Measurements from ENCODE around the gene BBS9. TPM values are rescaled to one million over a fixed set of nuclear protein-coding genes. Genes with fewer than 3 reads are reported as not detected.

Gene BBS9
- total RNA-seq, 1 donor from 2014 or later: 28.4 TPM

- DNase-seq (no peak), ATAC-seq (no peak)
- TF ChIP-seq, protein P1, sequence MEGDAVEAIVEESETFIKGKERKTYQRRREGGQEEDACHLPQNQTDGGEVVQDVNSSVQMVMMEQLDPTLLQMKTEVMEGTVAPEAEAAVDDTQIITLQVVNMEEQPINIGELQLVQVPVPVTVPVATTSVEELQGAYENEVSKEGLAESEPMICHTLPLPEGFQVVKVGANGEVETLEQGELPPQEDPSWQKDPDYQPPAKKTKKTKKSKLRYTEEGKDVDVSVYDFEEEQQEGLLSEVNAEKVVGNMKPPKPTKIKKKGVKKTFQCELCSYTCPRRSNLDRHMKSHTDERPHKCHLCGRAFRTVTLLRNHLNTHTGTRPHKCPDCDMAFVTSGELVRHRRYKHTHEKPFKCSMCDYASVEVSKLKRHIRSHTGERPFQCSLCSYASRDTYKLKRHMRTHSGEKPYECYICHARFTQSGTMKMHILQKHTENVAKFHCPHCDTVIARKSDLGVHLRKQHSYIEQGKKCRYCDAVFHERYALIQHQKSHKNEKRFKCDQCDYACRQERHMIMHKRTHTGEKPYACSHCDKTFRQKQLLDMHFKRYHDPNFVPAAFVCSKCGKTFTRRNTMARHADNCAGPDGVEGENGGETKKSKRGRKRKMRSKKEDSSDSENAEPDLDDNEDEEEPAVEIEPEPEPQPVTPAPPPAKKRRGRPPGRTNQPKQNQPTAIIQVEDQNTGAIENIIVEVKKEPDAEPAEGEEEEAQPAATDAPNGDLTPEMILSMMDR (IDR thresholded peaks at IDR 0.05): no peak
- H3K36me3 ChIP-seq: no peaks in the 10 kb centered on the region
- no peaks in the 10 kb centered on the region for H3K4me1 ChIP-seq
- no peaks in the 10 kb centered on the region for H3K27me3 ChIP-seq (ENCODE audit: low read depth)
- H3K27ac ChIP-seq: no peak overlapping the region
- no peak overlapping the region for H3K4me3 ChIP-seq
- H3K9me3 ChIP-seq: no peaks in the 10 kb centered on the region
- intact Hi-C loops (cut with DNase I): no loop called here
These were observed 61.4 kb downstream of the BBS9 start for GRCh38 chr7:33190688-33191304.

- Histone ChIP-seq H3K4me3 (no peak overlapping the region), H3K27ac (no peak overlapping the region), H3K9me3 (no peaks in the 10 kb centered on the region)
These were observed 62.0 kb downstream of the BBS9 start for GRCh38 chr7:33191340-33191739.

DNA sequence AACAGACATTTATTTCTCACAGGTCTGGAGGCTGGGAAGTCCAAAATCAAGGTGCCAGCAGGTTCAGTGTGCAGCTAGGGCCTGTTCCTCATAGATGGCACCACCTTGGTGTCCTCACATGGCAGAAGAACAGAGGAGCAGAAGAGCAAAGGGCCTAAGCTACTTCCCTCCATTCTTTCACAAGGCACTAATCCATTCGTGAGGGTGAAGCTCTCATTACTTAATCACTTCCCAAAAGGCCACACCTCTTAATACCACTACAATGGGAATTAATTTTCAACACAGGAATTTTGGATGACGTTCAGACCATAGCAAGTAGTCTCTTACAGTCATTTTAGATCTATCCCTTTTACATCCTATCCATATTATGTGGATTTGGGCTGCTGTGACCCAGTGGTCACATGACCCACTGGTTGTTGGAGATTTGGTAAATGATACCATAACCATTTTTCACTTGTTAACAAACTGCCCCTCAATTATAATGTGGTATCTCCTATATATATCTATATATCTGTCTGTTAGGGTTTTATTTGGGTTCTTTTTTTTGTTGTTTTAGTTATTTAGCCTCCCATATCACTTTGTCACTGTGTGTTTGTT is 63.4 kb downstream of the BBS9 start:
- Histone ChIP-seq H3K27me3 (ENCODE audit: low read depth) (no peaks in the 10 kb centered on the region), H3K27ac (no peak overlapping the region), H3K9me3 (no peaks in the 10 kb centered on the region), H3K4me3 (no peak overlapping the region), H3K36me3 (no peaks in the 10 kb centered on the region), H3K4me1 (no peaks in the 10 kb centered on the region)
- DNase-seq (no peak), ATAC-seq (no peak)
- TF ChIP-seq, protein P1 (IDR thresholded peaks at IDR 0.05): no peak
- intact Hi-C loops (cut with DNase I): no loop called here

More at GRCh38 chr7:33191340-33191739, 62.0 kb downstream of the BBS9 start:
- ATAC-seq (peak; percentile 62 to 65), DNase-seq (no peak)
- H3K36me3 ChIP-seq: no peaks in the 10 kb centered on the region
- H3K27me3 ChIP-seq (ENCODE audit: low read depth): no peaks in the 10 kb centered on the region
- intact Hi-C loops (cut with DNase I): no loop called here
- TF ChIP-seq, protein P1 (IDR thresholded peaks at IDR 0.05): no peak
- no peaks in the 10 kb centered on the region for H3K4me1 ChIP-seq

DNA sequence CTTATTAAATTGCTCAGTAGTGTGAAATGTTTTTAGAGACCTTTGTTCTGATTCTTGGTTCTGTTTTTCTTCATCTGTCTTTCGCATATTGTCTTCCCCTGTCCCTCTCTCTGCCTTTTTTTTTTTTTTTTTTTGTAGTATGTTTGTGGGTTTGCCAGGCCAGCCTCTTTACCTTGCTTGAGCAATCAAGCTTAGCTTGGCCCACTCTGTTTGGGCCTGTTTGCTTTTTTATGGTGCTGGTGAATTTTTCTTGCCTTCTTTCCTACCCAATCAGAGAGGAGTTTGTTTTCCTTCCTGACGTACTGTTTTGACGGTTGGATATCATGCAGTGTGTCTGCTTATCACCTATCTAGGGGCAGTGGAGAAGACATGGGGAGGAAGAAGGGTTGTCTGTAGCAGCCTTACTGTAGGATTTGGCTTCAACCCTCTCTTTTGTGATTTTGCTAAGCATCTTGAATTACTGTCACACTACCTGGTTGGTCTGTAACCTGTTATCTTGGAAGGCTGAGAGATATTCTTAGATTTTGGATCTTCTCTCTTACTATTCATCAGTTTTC is 64.0 kb downstream of the BBS9 start:
- Histone ChIP-seq H3K36me3 (no peaks in the 10 kb centered on the region), H3K4me3 (no peak overlapping the region), H3K9me3 (no peaks in the 10 kb centered on the region), H3K27ac (no peak overlapping the region), H3K27me3 (ENCODE audit: low read depth) (no peaks in the 10 kb centered on the region), H3K4me1 (no peaks in the 10 kb centered on the region)
- DNase-seq: no peak
- TF ChIP-seq, protein P1 (IDR thresholded peaks at IDR 0.05): no peak
- intact Hi-C loops (cut with DNase I): no loop called here
- ATAC-seq: no peak

- H3K27me3 ChIP-seq (ENCODE audit: low read depth): no peaks in the 10 kb centered on the region
- no peak for ATAC-seq
- no peak overlapping the region for H3K27ac ChIP-seq
- no peaks in the 10 kb centered on the region for H3K4me1 ChIP-seq
- H3K36me3 ChIP-seq: no peaks in the 10 kb centered on the region
- H3K9me3 ChIP-seq: no peaks in the 10 kb centered on the region
- no peak overlapping the region for H3K4me3 ChIP-seq
- DNase-seq: no peak
- intact Hi-C loops (cut with DNase I): no loop called here
- TF ChIP-seq, protein P1 (IDR thresholded peaks at IDR 0.05): no peak
These were observed 65.9 kb downstream of the BBS9 start for GRCh38 chr7:33195264-33195663.
